SK-N-SH (cell line): ENCODE results near the gene GALNT16. TPM values are rescaled to one million over a fixed set of nuclear protein-coding genes. Genes with fewer than 3 reads are reported as not detected.

ENCODE experiments used
- CTCF ChIA-PET: fragments of 300-600, 350-600 bp; formaldehyde crosslinking; extraction: SDS; loops from one replicate; lab custom pipeline; 2021; lab: Yijun Ruan, JAX
- POLR2A ChIA-PET: fragments of 350-600 bp; sonication (Branson Sonifier 250); formaldehyde crosslinking; extraction: SDS; loops from one replicate; lab custom pipeline; 2020; ENCODE audit warnings: antibody characterized with exemption, inconsistent platforms; lab: Yijun Ruan, JAX
- DNase-seq: peaks from one replicate; pipeline ENCODE4 v3.0.0; 2012
- H2AFZ ChIP-seq: fragments of 200-600 bp; sonication (generic); 2 replicates; pipeline ENCODE4 v1.8.1; 2016; ENCODE audit warnings: antibody characterized with exemption, mild to moderate bottlenecking, low read depth
- H3F3A ChIP-seq: fragments of 200-600 bp; sonication (generic); replicated peaks from 2 replicates; pipeline ENCODE3; 2016; ENCODE audit warnings: antibody characterized with exemption, mild to moderate bottlenecking; ENCODE audit not compliant: insufficient read depth
- H3K27ac ChIP-seq, 2 experiments: fragments of 200-500 bp in 1 of 2; fragments of 200-600 bp in 1 of 2; sonication (Bioruptor generic) in 1 of 2; sonication (generic), shearing (Covaris generic) in 1 of 2; 2 replicates each; pipeline versions ENCODE4 v1.5.1 to v1.6.1; 2014 to 2016; ENCODE audit warnings: low read depth in 2 of 2, inconsistent platforms in 1 of 2, low read length in 1 of 2, mild to moderate bottlenecking in 1 of 2, mixed read lengths in 1 of 2
- H3K27me3 ChIP-seq: fragments of 200-600 bp; sonication (generic), shearing (Covaris generic); 2 replicates; pipeline ENCODE4 v1.6.1; 2016; ENCODE audit warnings: mixed run types; ENCODE audit not compliant: insufficient read depth
- H3K36me3 ChIP-seq, 2 experiments: fragments of 200-500 bp in 1 of 2; fragments of 200-600 bp in 1 of 2; sonication (Bioruptor generic) in 1 of 2; sonication (generic) in 1 of 2; replicated peaks in 1 of 2; 2 replicates each; pipeline versions ENCODE3 to v1.5.1; 2014 to 2016; ENCODE audit warnings: low read length in 1 of 2, mild to moderate bottlenecking in 1 of 2; ENCODE audit not compliant: insufficient read depth in 2 of 2, control insufficient read depth in 1 of 2
- H3K4me1 ChIP-seq, 2 experiments: fragments of 200-500 bp in 1 of 2; fragments of 200-600 bp in 1 of 2; sonication (Bioruptor generic) in 1 of 2; sonication (generic), shearing (Covaris generic) in 1 of 2; 2 replicates each; pipeline versions ENCODE4 v1.5.1 to v1.6.1; 2014 to 2016; ENCODE audit warnings: low read depth in 1 of 2, low read length in 1 of 2, mixed run types in 1 of 2; ENCODE audit not compliant: insufficient read depth in 2 of 2, control insufficient read depth in 1 of 2
- H3K4me2 ChIP-seq: fragments of 200-600 bp; sonication (generic), shearing (Covaris generic); 2 replicates; pipeline ENCODE4 v1.6.1; 2017; ENCODE audit warnings: mixed run types
- H3K4me3 ChIP-seq, 2 experiments: fragments of 200-500 bp in 1 of 2; fragments of 200-600 bp in 1 of 2; sonication (Bioruptor generic) in 1 of 2; sonication (generic), shearing (Covaris generic) in 1 of 2; 2 replicates each; pipeline versions ENCODE4 v1.5.1 to v1.8.1; 2014 to 2016; ENCODE audit warnings: low read depth in 2 of 2, inconsistent platforms in 1 of 2, low read length in 1 of 2, mild to moderate bottlenecking in 1 of 2, mixed read lengths in 1 of 2, moderate library complexity in 1 of 2
- H3K79me2 ChIP-seq: fragments of 200-600 bp; sonication (generic); 2 replicates; pipeline ENCODE4 v1.8.1; 2017; ENCODE audit warnings: mild to moderate bottlenecking; ENCODE audit not compliant: insufficient read depth
- H3K9ac ChIP-seq: fragments of 200-600 bp; sonication (generic); 2 replicates; pipeline ENCODE4 v1.6.1; 2017; ENCODE audit warnings: mixed run types
- H3K9me2 ChIP-seq: fragments of 200-600 bp; sonication (generic); 2 replicates; pipeline ENCODE4 v1.6.1; 2017; ENCODE audit warnings: mixed run types
- H3K9me3 ChIP-seq: fragments of 200-600 bp; sonication (generic); 2 replicates; pipeline ENCODE4 v1.6.1; 2017; ENCODE audit warnings: mixed run types, mild to moderate bottlenecking, moderate library complexity
- H4K20me1 ChIP-seq: fragments of 200-600 bp; sonication (generic); 2 replicates; pipeline ENCODE4 v1.6.1; 2017; ENCODE audit warnings: mild to moderate bottlenecking, mixed run types; ENCODE audit not compliant: insufficient read depth
- CHD2 ChIP-seq: fragments of 150-350 bp; IDR thresholded peaks from 2 replicates; pipeline ENCODE4 v1.6.1; 2018; ENCODE audit warnings: low read length; ENCODE audit not compliant: partially characterized antibody
- ELF1 ChIP-seq: IDR thresholded peaks from 2 replicates; pipeline ENCODE4 v1.4.0; 2012
- FOXJ3 ChIP-seq: sonication (generic); formaldehyde crosslinking; IDR thresholded peaks from 2 replicates; pipeline ENCODE4 v1.5.1; 2020; ENCODE audit warnings: mild to moderate bottlenecking, missing genetic modification reagents
- GATA2 ChIP-seq: sonication (generic); formaldehyde crosslinking; IDR thresholded peaks from 2 replicates; pipeline ENCODE4 v1.5.0; 2020; ENCODE audit warnings: mild to moderate bottlenecking, missing genetic modification reagents
- JUND ChIP-seq: IDR thresholded peaks from 2 replicates; pipeline ENCODE4 v1.4.0; 2012
- MEF2A ChIP-seq: IDR thresholded peaks from 2 replicates; pipeline ENCODE4 v1.4.0; 2012; ENCODE audit warnings: low read depth, borderline replicate concordance
- MXI1 ChIP-seq: IDR thresholded peaks from 2 replicates; pipeline ENCODE4 v1.6.1; 2012; ENCODE audit warnings: mild to moderate bottlenecking, low read depth, low read length, improper control_type of control experiment
- NRF1 ChIP-seq: IDR thresholded peaks from 2 replicates; pipeline ENCODE4 v1.6.1; 2012; ENCODE audit warnings: low read depth, mild to moderate bottlenecking, low read length
- RFX5 ChIP-seq: IDR thresholded peaks from 2 replicates; pipeline ENCODE4 v1.6.1; 2012; ENCODE audit warnings: mild to moderate bottlenecking, improper control_type of control experiment, low read length
- SIN3A ChIP-seq: IDR thresholded peaks from 2 replicates; pipeline ENCODE4 v1.6.1; 2012; ENCODE audit warnings: low read depth, mild to moderate bottlenecking, low read length, moderate library complexity, borderline replicate concordance
- YY1 ChIP-seq: IDR thresholded peaks from 2 replicates; pipeline ENCODE4 v1.4.0; 2012; ENCODE audit warnings: low read depth, mild to moderate bottlenecking
- WGBS: methylation state at CpG from one replicate; pipeline ENCODE4 v1.1.6; 2017; ENCODE audit warnings: low lambda C conversion rate; 5-methylcytosine and 5-hydroxymethylcytosine counted together
- polyA plus RNA-seq, 3 experiments: library from polyadenylated mRNA; depleted of rRNA; stranded (reverse); fragments of >200 nt; gene quantifications; 2 replicates each; pipeline ENCODE4 v1.2.3, GENCODE V29; 2012
- TF ChIP-seq, protein P1 (sequence below): IDR thresholded peaks from 2 replicates; pipeline ENCODE4 v1.4.0; 2012; ENCODE audit warnings: low read depth, borderline replicate concordance
- TF ChIP-seq, protein P2 (sequence below): IDR thresholded peaks from 2 replicates; pipeline ENCODE4 v1.4.0; 2012; ENCODE audit warnings: low read depth
- TF ChIP-seq, protein P3 (sequence below): IDR thresholded peaks from 2 replicates; pipeline ENCODE4; 2012
- TF ChIP-seq, protein P4 (sequence below): IDR thresholded peaks from 2 replicates; pipeline ENCODE4 v1.4.0; 2012; ENCODE audit warnings: low read depth, borderline replicate concordance
- TF ChIP-seq, protein P5 (sequence below): IDR thresholded peaks from 2 replicates; pipeline ENCODE4 v1.6.1; 2012; ENCODE audit warnings: mild to moderate bottlenecking, low read depth, low read length, moderate library complexity

GALNT16 gene
- polyA plus RNA-seq, 1 of the 3 experiments (the other 2 are of a cell fraction): 17.0 TPM

DNA sequence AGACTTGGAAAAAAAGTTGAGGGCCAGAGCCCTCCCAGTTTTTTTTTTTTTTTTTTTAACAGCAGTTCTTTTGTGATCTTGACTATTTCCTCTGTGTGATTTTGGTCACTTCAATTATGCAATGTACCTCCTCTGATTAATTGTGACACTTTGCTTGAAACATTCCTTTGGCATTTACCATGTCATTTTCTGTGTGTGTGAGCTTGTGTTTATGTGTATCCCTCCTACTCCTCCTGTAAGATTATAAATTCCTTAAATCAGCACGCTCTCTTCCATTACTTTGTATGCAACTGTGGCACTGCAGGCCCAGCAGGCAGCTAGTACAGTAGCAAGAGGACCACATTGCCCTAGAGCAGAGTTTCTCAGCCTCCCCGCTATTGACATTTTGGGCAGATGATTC is 33.2 kb upstream of the GALNT16 start:
- H3K27ac ChIP-seq: no peak overlapping the region
- TF ChIP-seq MEF2A (no peak), RFX5 (no peak), JUND (no peak), GATA2 (no peak), NRF1 (no peak), SIN3A (no peak), MXI1 (no peak), ELF1 (no peak), FOXJ3 (CRISPR knock-in tag) (no peak)
- TF ChIP-seq, protein P1, sequence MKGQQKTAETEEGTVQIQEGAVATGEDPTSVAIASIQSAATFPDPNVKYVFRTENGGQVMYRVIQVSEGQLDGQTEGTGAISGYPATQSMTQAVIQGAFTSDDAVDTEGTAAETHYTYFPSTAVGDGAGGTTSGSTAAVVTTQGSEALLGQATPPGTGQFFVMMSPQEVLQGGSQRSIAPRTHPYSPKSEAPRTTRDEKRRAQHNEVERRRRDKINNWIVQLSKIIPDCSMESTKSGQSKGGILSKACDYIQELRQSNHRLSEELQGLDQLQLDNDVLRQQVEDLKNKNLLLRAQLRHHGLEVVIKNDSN: no peak
- TF ChIP-seq, protein P2, sequence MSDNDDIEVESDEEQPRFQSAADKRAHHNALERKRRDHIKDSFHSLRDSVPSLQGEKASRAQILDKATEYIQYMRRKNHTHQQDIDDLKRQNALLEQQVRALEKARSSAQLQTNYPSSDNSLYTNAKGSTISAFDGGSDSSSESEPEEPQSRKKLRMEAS: no peak
- TF ChIP-seq, protein P3, sequence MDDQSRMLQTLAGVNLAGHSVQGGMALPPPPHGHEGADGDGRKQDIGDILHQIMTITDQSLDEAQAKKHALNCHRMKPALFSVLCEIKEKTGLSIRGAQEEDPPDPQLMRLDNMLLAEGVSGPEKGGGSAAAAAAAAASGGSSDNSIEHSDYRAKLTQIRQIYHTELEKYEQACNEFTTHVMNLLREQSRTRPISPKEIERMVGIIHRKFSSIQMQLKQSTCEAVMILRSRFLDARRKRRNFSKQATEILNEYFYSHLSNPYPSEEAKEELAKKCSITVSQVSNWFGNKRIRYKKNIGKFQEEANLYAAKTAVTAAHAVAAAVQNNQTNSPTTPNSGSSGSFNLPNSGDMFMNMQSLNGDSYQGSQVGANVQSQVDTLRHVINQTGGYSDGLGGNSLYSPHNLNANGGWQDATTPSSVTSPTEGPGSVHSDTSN: no peak
- no peaks in the 10 kb centered on the region for H4K20me1 ChIP-seq
- H3K36me3 ChIP-seq: peaks cover 12 to 24% of the 10 kb centered on the region in 2 experiments
- no peaks in the 10 kb centered on the region for H3K9me2 ChIP-seq
- H3K27me3 ChIP-seq: no peaks in the 10 kb centered on the region
- H3K9ac ChIP-seq: no peak overlapping the region
- no peak for DNase-seq
- no peak overlapping the region for H3K4me3 ChIP-seq
- ChIA-PET CTCF (interaction anchor here (1.2 to 2.2 kb wide), 2 partner anchors 16 to 97 kb away, joined by 4 to 6 read pairs; no protein-coding TSS in a partner anchor), POLR2A (no interaction called here)
- H3K9me3 ChIP-seq: no peaks in the 10 kb centered on the region
- H3F3A ChIP-seq: peaks cover 5% of the 10 kb centered on the region
- no peaks in the 10 kb centered on the region for H3K79me2 ChIP-seq
- H3K4me2 ChIP-seq: no peak overlapping the region
- no peaks in the 10 kb centered on the region for H3K4me1 ChIP-seq
- H2AFZ ChIP-seq: no peak overlapping the region
- WGBS: 100% methylated on average over 2 of the region's 2 CpGs

DNA sequence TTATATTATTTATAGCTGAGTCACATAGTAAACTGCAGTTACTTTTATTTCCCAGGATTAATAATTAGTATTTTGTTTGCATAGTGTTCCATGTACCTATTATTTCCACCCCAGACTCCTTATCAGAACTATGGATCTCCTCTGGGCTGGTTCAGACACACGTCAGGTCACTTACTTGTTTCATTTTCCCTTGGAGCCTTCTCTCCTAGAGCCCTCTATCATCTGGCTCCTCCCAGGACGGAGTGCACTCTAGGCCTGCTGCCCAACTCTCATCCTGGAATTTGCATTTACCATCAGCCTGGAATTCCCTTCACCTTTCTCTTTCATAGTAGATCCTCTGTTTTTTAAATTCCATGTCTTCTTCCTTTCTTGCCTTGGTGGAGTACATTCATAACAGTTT is 28.5 kb upstream of the GALNT16 start:
- H3K4me1 ChIP-seq: no peaks in the 10 kb centered on the region; a peak in 1 of 4 replicates
- ChIA-PET POLR2A (no interaction called here), CTCF (interaction anchor here (1.1 kb wide), 1 partner anchor 131 kb away, joined by 3 read pairs; no protein-coding TSS in a partner anchor)
- H3K9me2 ChIP-seq: no peaks in the 10 kb centered on the region
- H3K9me3 ChIP-seq: no peaks in the 10 kb centered on the region
- no peaks in the 10 kb centered on the region for H3F3A ChIP-seq
- 73% methylated on average over 2 of the region's 2 CpGs for WGBS
- H4K20me1 ChIP-seq: no peaks in the 10 kb centered on the region
- H3K4me3 ChIP-seq: no peak overlapping the region
- no peak overlapping the region for H2AFZ ChIP-seq
- TF ChIP-seq YY1 (no peak), NRF1 (no peak), CHD2 (no peak)
- TF ChIP-seq, protein P4, sequence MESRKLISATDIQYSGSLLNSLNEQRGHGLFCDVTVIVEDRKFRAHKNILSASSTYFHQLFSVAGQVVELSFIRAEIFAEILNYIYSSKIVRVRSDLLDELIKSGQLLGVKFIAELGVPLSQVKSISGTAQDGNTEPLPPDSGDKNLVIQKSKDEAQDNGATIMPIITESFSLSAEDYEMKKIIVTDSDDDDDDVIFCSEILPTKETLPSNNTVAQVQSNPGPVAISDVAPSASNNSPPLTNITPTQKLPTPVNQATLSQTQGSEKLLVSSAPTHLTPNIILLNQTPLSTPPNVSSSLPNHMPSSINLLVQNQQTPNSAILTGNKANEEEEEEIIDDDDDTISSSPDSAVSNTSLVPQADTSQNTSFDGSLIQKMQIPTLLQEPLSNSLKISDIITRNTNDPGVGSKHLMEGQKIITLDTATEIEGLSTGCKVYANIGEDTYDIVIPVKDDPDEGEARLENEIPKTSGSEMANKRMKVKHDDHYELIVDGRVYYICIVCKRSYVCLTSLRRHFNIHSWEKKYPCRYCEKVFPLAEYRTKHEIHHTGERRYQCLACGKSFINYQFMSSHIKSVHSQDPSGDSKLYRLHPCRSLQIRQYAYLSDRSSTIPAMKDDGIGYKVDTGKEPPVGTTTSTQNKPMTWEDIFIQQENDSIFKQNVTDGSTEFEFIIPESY: no peak
- TF ChIP-seq, protein P5, sequence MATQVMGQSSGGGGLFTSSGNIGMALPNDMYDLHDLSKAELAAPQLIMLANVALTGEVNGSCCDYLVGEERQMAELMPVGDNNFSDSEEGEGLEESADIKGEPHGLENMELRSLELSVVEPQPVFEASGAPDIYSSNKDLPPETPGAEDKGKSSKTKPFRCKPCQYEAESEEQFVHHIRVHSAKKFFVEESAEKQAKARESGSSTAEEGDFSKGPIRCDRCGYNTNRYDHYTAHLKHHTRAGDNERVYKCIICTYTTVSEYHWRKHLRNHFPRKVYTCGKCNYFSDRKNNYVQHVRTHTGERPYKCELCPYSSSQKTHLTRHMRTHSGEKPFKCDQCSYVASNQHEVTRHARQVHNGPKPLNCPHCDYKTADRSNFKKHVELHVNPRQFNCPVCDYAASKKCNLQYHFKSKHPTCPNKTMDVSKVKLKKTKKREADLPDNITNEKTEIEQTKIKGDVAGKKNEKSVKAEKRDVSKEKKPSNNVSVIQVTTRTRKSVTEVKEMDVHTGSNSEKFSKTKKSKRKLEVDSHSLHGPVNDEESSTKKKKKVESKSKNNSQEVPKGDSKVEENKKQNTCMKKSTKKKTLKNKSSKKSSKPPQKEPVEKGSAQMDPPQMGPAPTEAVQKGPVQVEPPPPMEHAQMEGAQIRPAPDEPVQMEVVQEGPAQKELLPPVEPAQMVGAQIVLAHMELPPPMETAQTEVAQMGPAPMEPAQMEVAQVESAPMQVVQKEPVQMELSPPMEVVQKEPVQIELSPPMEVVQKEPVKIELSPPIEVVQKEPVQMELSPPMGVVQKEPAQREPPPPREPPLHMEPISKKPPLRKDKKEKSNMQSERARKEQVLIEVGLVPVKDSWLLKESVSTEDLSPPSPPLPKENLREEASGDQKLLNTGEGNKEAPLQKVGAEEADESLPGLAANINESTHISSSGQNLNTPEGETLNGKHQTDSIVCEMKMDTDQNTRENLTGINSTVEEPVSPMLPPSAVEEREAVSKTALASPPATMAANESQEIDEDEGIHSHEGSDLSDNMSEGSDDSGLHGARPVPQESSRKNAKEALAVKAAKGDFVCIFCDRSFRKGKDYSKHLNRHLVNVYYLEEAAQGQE: no peak
- TF ChIP-seq, protein P2: no peak
- no peak for DNase-seq
- no peak overlapping the region for H3K27ac ChIP-seq
- H3K79me2 ChIP-seq: no peaks in the 10 kb centered on the region
- peaks cover 21 to 42% of the 10 kb centered on the region in 2 experiments for H3K36me3 ChIP-seq
- no peak overlapping the region for H3K4me2 ChIP-seq
- no peak overlapping the region for H3K9ac ChIP-seq
- no peaks in the 10 kb centered on the region for H3K27me3 ChIP-seq
